ENCODE results near the gene ITPRIPL2.

Gene ITPRIPL2

DNA sequence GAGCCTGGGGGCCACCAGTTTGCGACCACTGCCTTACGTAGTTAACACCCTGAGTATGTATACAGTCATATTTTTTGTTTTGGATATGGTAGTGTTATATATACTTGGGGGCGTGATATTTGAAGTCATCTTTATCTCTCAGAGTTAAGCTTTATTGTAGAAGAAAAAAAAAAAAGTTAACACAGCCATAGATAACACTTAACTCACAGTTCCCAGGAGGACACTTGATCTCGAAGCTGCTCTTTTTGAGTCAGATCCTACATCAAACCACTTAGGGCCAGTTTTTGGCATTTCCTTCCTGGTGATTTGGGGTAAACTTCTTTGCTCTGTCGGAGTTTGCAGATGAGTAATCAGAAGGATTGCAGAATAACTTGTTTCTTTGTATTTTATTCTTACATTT lies 5.8 kb downstream of the ITPRIPL2 start:
- DNase-seq, result no peak

DNA sequence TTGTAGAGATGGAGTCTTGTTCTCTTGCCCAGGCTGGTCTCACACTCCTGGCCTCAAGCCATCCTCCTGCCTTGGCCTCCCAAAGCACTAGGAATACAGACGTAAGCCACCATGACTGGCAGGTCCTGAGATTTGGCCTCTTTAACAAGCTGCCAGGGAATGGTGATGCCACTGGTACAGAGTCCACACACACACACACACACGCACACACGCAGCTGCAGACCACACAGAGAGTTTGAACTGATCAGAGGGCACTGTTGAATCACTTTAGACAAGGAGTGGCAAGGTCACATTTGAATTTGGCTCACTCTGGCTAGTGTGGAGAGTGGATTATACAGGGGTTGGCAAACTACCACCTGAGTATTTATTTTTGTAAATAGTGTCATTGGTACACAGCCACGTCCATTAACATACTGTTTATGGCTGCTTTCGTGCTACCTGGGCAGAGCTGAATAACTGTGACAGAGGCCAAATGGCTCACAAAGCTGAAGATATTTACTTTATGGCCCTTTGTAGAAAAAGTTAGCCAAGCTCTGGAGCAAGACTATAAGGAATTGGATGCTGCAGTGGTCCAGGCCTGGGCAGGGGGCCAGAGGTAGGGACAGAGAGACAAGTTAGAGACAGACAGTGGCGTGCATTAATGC lies 9.9 kb downstream of the ITPRIPL2 start:
- no peak for DNase-seq

DNA sequence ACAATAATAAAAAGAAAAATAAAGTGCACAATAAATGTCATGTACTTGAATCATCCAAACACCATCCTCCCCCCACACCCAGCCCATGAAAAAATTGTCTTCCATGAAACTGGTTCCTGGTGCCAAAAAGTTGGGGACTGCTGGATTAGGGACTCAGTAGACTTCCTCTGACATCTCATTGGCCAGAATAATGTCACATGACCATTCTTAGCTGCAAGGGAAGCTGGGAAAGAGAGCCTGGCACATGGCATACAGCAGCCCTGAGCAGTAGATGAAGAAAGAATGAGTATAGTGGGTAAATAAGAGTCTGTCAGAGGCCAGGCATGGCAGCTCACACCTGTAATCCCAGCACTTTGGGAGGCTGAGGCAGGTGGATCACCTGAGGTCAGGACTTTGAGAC lies 12.5 kb downstream of the ITPRIPL2 start:
- DNase-seq, result no peak

DNA sequence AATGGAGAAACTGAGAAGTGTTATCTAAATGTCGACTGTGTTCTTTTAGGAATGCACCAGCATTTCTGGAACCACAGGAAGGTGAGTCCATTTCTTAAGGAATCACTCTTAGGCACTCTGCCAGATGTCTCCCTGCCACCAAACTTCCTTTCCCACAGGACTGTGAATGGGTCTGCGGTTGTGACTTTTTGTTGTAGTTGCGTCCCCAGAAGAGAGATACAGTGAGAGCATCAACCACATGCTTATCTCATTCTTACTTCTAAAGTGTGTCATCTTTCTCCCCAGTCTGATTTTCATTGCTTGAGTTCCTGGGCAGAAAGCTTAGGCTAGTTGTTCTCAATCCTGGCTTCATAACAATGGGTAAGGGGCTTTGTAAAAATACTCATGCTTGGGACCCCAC lies 13.4 kb downstream of the ITPRIPL2 start:
- DNase-seq, result no peak

GRCh38 chr16:19127674-19128131 lies 13.9 kb downstream of the ITPRIPL2 start:
- no peak for DNase-seq

GRCh38 chr16:19128454-19129200 lies 14.9 kb downstream of the ITPRIPL2 start:
- no peak for DNase-seq

DNA sequence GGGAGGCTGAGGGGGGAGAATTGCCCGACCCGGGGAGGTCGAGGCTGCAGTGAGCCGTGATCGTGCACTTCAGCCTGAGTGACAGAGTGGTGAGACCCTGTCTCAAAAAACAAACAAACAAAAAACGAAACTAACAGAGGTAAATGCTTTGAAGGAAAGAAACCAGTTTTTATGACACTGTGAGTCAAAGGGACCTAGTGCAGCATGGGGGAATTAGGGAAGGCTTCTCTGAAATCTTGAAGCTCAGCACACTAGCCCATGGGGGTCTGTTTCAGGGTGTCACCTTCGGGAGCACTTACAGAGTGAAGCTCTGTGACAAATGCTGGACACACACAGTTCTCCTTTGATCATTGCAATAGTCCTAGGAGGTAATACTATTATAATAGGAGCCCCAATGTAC lies 16.6 kb downstream of the ITPRIPL2 start:
- DNase-seq, result no peak

DNA sequence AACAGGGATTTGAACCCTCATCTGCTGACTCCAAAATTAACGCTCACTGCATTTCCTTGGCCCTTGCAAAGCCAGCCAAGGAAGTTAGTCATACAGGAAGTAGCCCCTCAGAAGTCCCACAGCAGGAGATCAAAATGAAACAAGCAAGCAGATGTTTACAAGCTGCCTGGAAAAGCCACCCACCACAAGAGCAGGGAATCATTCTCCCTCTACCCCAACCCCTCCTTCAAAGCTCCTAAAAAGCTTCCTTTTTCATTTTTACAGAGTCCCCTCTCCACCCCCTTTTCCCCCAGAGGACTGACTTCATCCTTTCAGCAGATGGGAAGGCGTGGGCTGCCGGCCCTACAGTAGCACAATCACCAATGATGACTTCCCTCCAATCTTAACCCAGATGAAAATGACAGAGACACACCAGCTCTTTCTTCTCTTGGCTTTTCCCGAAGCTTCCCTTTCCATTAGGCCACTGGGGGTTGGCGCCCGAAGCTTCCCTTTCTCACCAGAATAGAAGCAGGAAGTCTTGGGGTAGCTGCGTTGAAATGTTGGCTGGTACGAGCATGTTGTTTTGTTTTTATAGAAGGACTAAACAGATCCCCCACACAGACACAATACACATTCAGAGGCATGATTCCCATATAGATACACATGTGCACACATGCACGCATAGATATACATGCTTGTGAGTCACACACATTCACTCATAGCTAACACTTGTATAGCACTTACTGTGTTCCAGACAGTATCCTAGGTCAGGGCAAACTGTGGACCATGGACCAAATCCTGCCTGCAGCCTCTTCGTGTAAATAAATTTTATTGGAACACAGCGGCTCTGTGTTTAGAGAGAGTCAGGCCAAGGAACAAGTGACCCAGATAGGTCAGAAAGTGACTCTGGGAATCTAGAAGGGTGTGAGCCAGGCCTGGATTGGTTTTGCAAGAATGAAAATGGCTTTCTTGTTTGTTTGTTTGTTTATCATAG lies 17.4 kb downstream of the ITPRIPL2 start:
- DNase-seq, result peak in 20 of 58 donors; percentile 4 to 51 (median 28)

GRCh38 chr16:19131825-19132218 lies 18.1 kb downstream of the ITPRIPL2 start:
- no peak for DNase-seq

GRCh38 chr16:19132255-19132654 lies 18.5 kb downstream of the ITPRIPL2 start:
- no peak for DNase-seq

DNA sequence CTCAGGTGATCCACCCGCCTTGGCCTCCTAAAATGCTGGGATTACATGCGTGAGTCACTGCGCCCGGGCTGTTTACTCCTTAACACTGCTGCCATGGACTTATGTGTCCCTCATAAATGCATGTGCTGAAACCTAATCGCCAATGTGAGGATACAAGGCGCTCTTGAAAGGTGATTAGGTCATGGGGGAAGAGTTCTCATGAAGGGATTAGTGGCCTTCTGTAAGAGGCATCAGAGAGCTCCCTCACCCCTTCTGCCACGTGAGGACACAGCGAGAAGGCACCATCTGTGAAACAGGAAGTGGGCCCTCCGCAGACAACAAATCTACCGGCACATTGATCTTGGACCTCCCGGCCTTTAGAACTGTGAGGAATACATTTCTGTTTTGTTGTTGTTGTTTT lies 19.1 kb downstream of the ITPRIPL2 start:
- DNase-seq, result no peak

- DNase-seq, result no peak
Measured at GRCh38 chr16:19133600-19133999, 19.8 kb downstream of the ITPRIPL2 start.

DNA sequence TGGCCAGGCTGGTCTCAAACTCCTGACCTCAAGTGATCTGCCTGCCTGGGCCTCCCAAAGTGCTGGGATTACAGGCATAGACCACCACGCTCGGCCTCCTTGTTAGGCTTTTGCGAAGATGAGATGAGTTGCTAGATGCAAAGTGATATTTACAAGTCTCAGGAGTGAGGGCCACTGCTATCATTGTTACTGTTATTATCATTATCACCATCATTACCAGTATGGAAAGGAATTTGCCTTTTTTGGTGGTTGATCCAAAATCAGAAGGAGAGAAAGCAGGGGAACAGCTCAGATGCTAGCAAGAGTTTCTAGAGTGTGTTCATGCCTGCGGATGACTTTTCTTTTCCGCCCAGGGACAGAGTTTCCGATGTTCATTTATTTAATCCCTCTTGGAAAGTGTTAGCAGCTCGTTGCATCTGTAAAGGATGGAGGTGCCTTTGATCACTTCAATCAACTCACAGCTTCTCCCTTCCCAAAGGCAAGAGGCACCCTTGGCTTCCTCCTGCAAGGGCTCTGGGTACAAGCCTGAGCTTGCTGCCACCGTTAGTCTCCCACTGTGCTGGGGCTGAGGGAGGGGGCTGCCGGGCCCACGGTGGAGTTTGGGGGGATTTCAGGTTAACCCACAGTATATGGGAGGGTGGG lies 21.6 kb downstream of the ITPRIPL2 start:
- DNase-seq, result no peak

- DNase-seq, result no peak
Measured at GRCh38 chr16:19135896-19136438, 22.2 kb downstream of the ITPRIPL2 start.

DNA sequence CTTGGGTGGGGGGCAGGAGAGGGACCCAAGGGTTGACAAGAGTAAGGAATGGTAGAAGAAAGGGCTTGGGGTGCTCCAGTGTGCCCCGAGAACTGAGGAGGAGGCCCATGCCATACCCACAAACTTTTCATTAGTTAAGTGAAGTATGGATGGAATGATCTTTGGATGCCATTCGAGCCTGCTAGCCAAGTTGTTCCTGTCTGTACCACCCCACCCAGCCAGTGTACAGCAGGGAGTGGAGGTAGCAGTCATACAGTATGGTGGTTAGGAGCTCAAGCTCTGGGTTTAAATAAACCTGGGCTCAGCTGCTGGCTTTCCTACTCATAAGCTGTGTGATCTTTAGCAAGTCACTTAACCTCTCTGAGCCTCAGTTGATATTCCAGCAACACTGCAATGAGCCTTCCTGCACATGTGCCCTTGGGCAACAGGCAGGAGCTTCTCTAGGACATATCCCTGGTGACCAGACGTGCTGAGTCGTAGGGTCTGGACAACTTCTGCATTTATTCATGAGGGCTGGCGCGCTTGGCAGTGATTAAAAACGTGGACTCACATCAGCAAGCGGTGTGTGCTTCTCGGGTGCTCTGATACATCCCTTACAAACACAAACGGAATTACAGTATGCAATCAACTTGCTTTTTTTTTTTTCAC lies 22.9 kb downstream of the ITPRIPL2 start:
- peak in 5 of 58 donors; percentile 4 to 16 (median 10) for DNase-seq

GRCh38 chr16:19137201-19138128 lies 23.7 kb downstream of the ITPRIPL2 start:
- peak in 1 of 58 donors; percentile 6 for DNase-seq

- peak in 1 of 58 donors; percentile 8 for DNase-seq
Measured at GRCh38 chr16:19138601-19139000, 24.8 kb downstream of the ITPRIPL2 start.

DNA sequence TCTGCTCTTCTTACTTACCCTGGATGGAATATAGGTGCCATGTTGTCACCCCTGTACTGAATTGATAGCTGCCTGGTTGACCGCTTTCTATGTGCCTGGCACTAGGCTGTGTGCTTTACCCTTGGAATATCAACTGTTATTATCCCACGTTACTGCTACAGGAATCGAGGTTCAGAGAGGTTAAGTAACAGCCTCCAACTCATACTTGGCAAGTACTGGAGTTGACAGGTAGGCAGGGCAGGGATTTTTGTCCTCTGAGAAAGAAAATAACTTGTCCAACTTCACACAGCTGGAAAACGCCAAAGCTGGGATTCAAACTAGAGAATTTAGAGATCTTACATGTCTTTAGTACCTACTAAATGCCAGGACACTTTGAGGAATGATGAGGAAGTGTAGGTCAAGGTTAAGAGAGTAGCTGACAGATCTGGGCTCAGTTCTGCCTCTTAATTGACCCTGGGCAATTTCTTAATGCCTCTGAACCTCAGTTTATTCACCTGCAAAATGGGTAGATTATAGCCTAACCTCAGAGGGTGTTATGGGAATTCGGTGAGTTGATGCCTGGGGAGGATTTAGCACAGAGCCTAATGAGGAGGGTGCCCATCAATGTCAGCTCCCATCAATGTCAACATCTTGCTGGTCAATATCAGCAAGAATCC lies 25.8 kb downstream of the ITPRIPL2 start:
- no peak for DNase-seq

DNA sequence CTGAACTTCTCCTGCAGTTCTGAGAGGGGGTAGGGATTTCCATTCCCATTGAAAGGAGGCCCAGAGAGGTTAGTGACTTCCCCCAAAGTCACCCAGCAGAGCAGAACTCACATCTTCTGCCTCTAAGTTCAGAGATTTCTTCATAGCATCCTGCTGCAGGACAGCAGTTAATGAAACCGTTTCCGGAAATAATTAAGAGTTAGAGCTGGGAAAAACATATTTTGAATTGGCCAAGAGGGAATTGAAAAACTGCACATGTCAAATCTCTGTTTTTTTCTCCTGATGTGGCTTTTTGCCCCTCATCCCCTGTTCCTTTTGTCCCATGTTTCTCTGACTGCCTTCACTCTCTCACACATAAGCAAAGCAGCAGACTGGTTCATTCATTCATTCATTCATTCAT lies 26.6 kb downstream of the ITPRIPL2 start:
- no peak for DNase-seq
